IMR-90 (cell line): Measurements from ENCODE around the gene ADD2. TPM values are rescaled to one million over a fixed set of nuclear protein-coding genes. Genes with fewer than 3 reads are reported as not detected.

ENCODE experiments used
- ATAC-seq: fragments of 200-7000 bp; cut with Tn5 transposase; 2 replicates; pipeline ENCODE4 v1.9.1; 2020; ENCODE audit warnings: low read depth, mild to moderate bottlenecking, moderate library complexity
- BruUV-seq: library from RNA; stranded (reverse); fragments of 400-500 nt; replicated peaks from 2 replicates; lab custom pipeline; 2021; lab: Mats Ljungman, UMichigan
- CTCF ChIA-PET: fragments of 300-600 bp; formaldehyde crosslinking; extraction: SDS; loops from one replicate; lab custom pipeline; 2021; ENCODE audit warnings: antibody characterized with exemption; lab: Yijun Ruan, JAX
- POLR2A ChIA-PET: fragments of 300-600 bp; sonication (Branson Sonifier 250); formaldehyde crosslinking; loops from one replicate; lab custom pipeline; 2022; ENCODE audit warnings: antibody characterized with exemption; ENCODE audit not compliant: unreplicated experiment; lab: Charles Lee
- DNase-seq: peaks from one replicate; pipeline ENCODE4 v3.0.0; 2013
- H2AFZ ChIP-seq: replicated peaks from 2 replicates; pipeline ENCODE3; 2013; ENCODE audit warnings: low read length, mild to moderate bottlenecking; ENCODE audit not compliant: poor library complexity
- H2AK5ac ChIP-seq: 2 replicates; pipeline ENCODE4 v1.6.1; 2013; ENCODE audit warnings: low read depth, low read length, inconsistent platforms
- H2AK9ac ChIP-seq: replicated peaks from 2 replicates; pipeline ENCODE3; 2013; ENCODE audit warnings: mild to moderate bottlenecking, low read depth, low read length, moderate library complexity; ENCODE audit not compliant: poor library complexity
- H2BK120ac ChIP-seq: 2 replicates; pipeline ENCODE4 v1.6.1; 2013; ENCODE audit warnings: low read depth, low read length, inconsistent platforms
- H2BK15ac ChIP-seq: 3 replicates; pipeline ENCODE4 v1.6.1; 2013; ENCODE audit warnings: low read depth, low read length, inconsistent platforms
- H2BK20ac ChIP-seq: 2 replicates; pipeline ENCODE4 v1.6.1; 2013; ENCODE audit warnings: low read depth, mild to moderate bottlenecking, inconsistent platforms, low read length, moderate library complexity
- H2BK5ac ChIP-seq: 2 replicates; pipeline ENCODE4 v1.6.1; 2013; ENCODE audit warnings: mild to moderate bottlenecking, low read depth, low read length, inconsistent platforms; ENCODE audit not compliant: poor library complexity, severe bottlenecking
- H3K14ac ChIP-seq: replicated peaks from 2 replicates; pipeline ENCODE4 v1.6.1; 2013; ENCODE audit warnings: low read depth, low read length, inconsistent platforms
- H3K18ac ChIP-seq: 2 replicates; pipeline ENCODE4 v1.6.1; 2013; ENCODE audit warnings: low read depth, low read length, control low read depth
- H3K23ac ChIP-seq: 2 replicates; pipeline ENCODE4 v1.6.1; 2013; ENCODE audit warnings: low read depth, low read length, inconsistent platforms
- H3K27ac ChIP-seq: 2 replicates; pipeline ENCODE4 v1.5.1; 2013; ENCODE audit warnings: mild to moderate bottlenecking, control low read depth, low read length; ENCODE audit not compliant: insufficient read depth
- H3K27me3 ChIP-seq: 2 replicates; pipeline ENCODE4 v1.6.1; 2013; ENCODE audit warnings: low read length; ENCODE audit not compliant: control insufficient read depth, insufficient read depth
- H3K36me3 ChIP-seq: 2 replicates; pipeline ENCODE4 v1.6.1; 2013; ENCODE audit warnings: low read length, mixed read lengths; ENCODE audit not compliant: control insufficient read depth, insufficient read depth
- H3K4ac ChIP-seq: 2 replicates; pipeline ENCODE4 v1.6.1; 2013; ENCODE audit warnings: low read depth, low read length, inconsistent platforms
- H3K4me1 ChIP-seq: 2 replicates; pipeline ENCODE4 v1.6.1; 2013; ENCODE audit warnings: low read length, mixed read lengths; ENCODE audit not compliant: control insufficient read depth, insufficient read depth
- H3K4me2 ChIP-seq: 2 replicates; pipeline ENCODE4 v1.6.1; 2013; ENCODE audit warnings: low read depth, mild to moderate bottlenecking, control low read depth, low read length, moderate library complexity
- H3K4me3 ChIP-seq: 2 replicates; pipeline ENCODE4 v1.5.1; 2013; ENCODE audit warnings: low read depth, mild to moderate bottlenecking, control low read depth, low read length, moderate library complexity; ENCODE audit not compliant: insufficient read depth
- H3K56ac ChIP-seq: 2 replicates; pipeline ENCODE4 v1.6.1; 2013; ENCODE audit warnings: low read length, inconsistent platforms; ENCODE audit not compliant: insufficient read depth; ENCODE audit errors: extremely low read depth
- H3K79me1 ChIP-seq, 2 experiments: 2 replicates each; pipeline ENCODE4 v1.6.1; 2013; ENCODE audit warnings: low read length in 2 of 2, inconsistent platforms in 1 of 2, low read depth in 1 of 2
- H3K9ac ChIP-seq: 2 replicates; pipeline ENCODE4 v1.6.1; 2013; ENCODE audit warnings: low read depth, low read length, control low read depth
- H3K9me1 ChIP-seq: 2 replicates; pipeline ENCODE4 v1.6.1; 2013; ENCODE audit warnings: low read length, inconsistent platforms; ENCODE audit not compliant: insufficient read depth
- H3K9me3 ChIP-seq: 2 replicates; pipeline ENCODE4 v1.6.1; 2013; ENCODE audit warnings: low read length; ENCODE audit not compliant: control insufficient read depth, insufficient read depth
- H4K20me1 ChIP-seq: 2 replicates; pipeline ENCODE4 v1.6.1; 2013; ENCODE audit warnings: low read length, inconsistent platforms; ENCODE audit not compliant: insufficient read depth
- H4K5ac ChIP-seq: 2 replicates; pipeline ENCODE4 v1.6.1; 2013; ENCODE audit warnings: mild to moderate bottlenecking, low read depth, low read length, control low read depth
- H4K8ac ChIP-seq, 2 experiments: 2 replicates each; pipeline ENCODE4 v1.6.1; 2013; ENCODE audit warnings: low read depth in 2 of 2, low read length in 2 of 2, control low read depth in 1 of 2, inconsistent platforms in 1 of 2
- H4K91ac ChIP-seq: 2 replicates; pipeline ENCODE4 v1.6.1; 2013; ENCODE audit warnings: low read depth, low read length, inconsistent platforms; ENCODE audit not compliant: insufficient read depth
- BHLHE40 ChIP-seq: fragments of 150-350 bp; IDR thresholded peaks from 2 replicates; pipeline ENCODE4 v1.6.1; 2016; ENCODE audit warnings: mild to moderate bottlenecking, low read depth, low read length
- CEBPB ChIP-seq: IDR thresholded peaks from 2 replicates; pipeline ENCODE4 v1.6.1; 2012; ENCODE audit warnings: low read depth, low read length, improper control_type of control experiment
- CHD1 ChIP-seq: IDR thresholded peaks from 2 replicates; pipeline ENCODE4 v1.6.1; 2012; ENCODE audit warnings: low read depth, low read length, improper control_type of control experiment
- FOS ChIP-seq: fragments of 150-350 bp; IDR thresholded peaks from 2 replicates; pipeline ENCODE4 v1.6.1; 2016; ENCODE audit warnings: low read depth, low read length
- MAFK ChIP-seq: IDR thresholded peaks from 2 replicates; pipeline ENCODE4 v1.6.1; 2012; ENCODE audit warnings: low read depth, low read length, improper control_type of control experiment
- MAZ ChIP-seq: IDR thresholded peaks from 2 replicates; pipeline ENCODE4 v1.6.1; 2012; ENCODE audit warnings: low read depth, mild to moderate bottlenecking, low read length, improper control_type of control experiment, moderate library complexity, borderline replicate concordance
- MXI1 ChIP-seq: IDR thresholded peaks from 2 replicates; pipeline ENCODE4 v1.6.1; 2012; ENCODE audit warnings: low read depth, mild to moderate bottlenecking, low read length, moderate library complexity, borderline replicate concordance
- NFE2L2 ChIP-seq: fragments of 150-350 bp; IDR thresholded peaks from 2 replicates; pipeline ENCODE4 v1.6.1; 2016; ENCODE audit warnings: low read depth, mild to moderate bottlenecking, low read length
- POLR2A ChIP-seq: IDR thresholded peaks from 2 replicates; pipeline ENCODE4 v1.6.1; 2012; ENCODE audit warnings: mild to moderate bottlenecking, low read depth, low read length
- RAD21 ChIP-seq: IDR thresholded peaks from 2 replicates; pipeline ENCODE4 v1.6.1; 2012; ENCODE audit warnings: low read length, improper control_type of control experiment
- RCOR1 ChIP-seq: IDR thresholded peaks from 2 replicates; pipeline ENCODE4 v1.6.1; 2012; ENCODE audit warnings: mild to moderate bottlenecking, low read length, improper control_type of control experiment; ENCODE audit not compliant: insufficient replicate concordance
- RFX5 ChIP-seq: IDR thresholded peaks from 2 replicates; pipeline ENCODE4 v1.8.0; 2012; ENCODE audit warnings: low read depth, mild to moderate bottlenecking, low read length, moderate library complexity
- SMC3 ChIP-seq: fragments of 150-350 bp; IDR thresholded peaks from 2 replicates; pipeline ENCODE4 v1.6.1; 2016; ENCODE audit warnings: low read depth, mild to moderate bottlenecking, antibody characterized with exemption, low read length, moderate library complexity
- WGBS, 2 experiments: methylation state at CpG; one replicate each; pipeline versions ENCODE4 v1.1.5 to v1.1.7; 2013; ENCODE audit warnings: missing lambda C conversion rate in 2 of 2; ENCODE audit not compliant: insufficient read length in 1 of 2; ENCODE audit errors: extremely low coverage in 2 of 2; 5-methylcytosine and 5-hydroxymethylcytosine counted together
- dilution Hi-C: fragments of 300-500 bp; cut with HindIII; formaldehyde crosslinking; loops from one replicate; pipeline ENCODE4 v1.14.3; 2018; ENCODE audit warnings: low sequenced_read_pairs; ENCODE audit not compliant: unreplicated experiment
- in situ Hi-C: fragments of 300-500 bp; cut with MboI; formaldehyde crosslinking; loops from 3 replicates; pipeline ENCODE4 v1.14.3; 2019; ENCODE audit warnings: low sequenced_read_pairs, inconsistent platforms, mixed read lengths
- intact Hi-C: fragments of 100-400 bp; cut with micrococcal nuclease; formaldehyde crosslinking; loops from 2 replicates; pipeline ENCODE4 v1.10.0; 2022
- polyA plus RNA-seq, 3 experiments: library from polyadenylated mRNA; depleted of rRNA; stranded (reverse); fragments of >200 nt; gene quantifications; 2 replicates each; pipeline ENCODE4 v1.2.3, GENCODE V29; 2012; ENCODE audit warnings: low replicate concordance in 1 of 3
- total RNA-seq: library from RNA; depleted of rRNA; stranded (reverse); fragments of >200 nt; gene quantifications from 2 replicates; pipeline ENCODE4 v1.2.3, GENCODE V29; 2012
- TF ChIP-seq, protein P1 (sequence below): conservative IDR thresholded peaks from 2 replicates; pipeline ENCODE4 v1.5.1; 2012; ENCODE audit warnings: mild to moderate bottlenecking, low read depth, low read length, improper control_type of control experiment
- TF ChIP-seq, protein P2 (sequence below): fragments of 150-350 bp; IDR thresholded peaks from 2 replicates; pipeline ENCODE4 v1.6.1; 2017; ENCODE audit warnings: mild to moderate bottlenecking, antibody characterized with exemption, low read length, low read depth
- TF ChIP-seq, protein P3 (sequence below): fragments of 150-350 bp; IDR thresholded peaks from 2 replicates; pipeline ENCODE4 v1.6.1; 2016; ENCODE audit warnings: low read depth, mild to moderate bottlenecking, low read length, moderate library complexity, borderline replicate concordance

The ADD2 gene
- total and polyA plus RNA-seq, 2 of the 4 experiments (the other 2 are of a cell fraction), result not detected

DNA sequence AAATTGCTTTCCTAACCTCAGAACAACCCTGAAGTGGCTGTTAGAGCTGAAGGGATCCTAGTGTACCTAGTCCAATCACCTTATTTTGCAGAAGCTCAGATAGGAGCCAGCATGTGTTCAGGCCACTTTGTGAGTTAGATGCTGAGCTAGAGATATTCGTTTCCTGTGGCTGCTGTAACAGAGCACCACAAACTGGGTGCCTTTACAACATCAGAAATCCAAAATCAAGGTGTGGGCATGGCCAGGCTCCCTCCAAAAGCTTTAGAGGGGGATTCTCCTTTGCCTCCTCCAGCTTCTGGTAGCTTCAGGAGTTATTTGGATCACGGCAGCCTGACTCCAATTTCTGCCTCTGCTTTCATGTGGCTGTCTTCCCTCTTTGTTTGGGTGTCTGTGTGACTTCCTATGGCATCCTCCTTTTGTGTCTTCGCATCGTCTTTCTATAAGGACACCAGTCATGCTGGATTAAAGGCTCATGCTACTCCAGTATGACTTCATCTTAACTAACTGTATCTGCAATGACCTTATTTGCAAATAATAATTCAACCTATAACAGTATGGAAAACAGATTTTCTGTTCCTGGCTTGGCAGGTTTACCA is 128.1 kb downstream of the ADD2 start:
- Histone ChIP-seq H4K8ac (no peak overlapping the region), H2AFZ (no peak overlapping the region), H3K56ac (no peak overlapping the region), H2BK20ac (no peak overlapping the region), H3K4me2 (no peak overlapping the region), H3K9ac (no peak overlapping the region), H3K79me1 (no peaks in the 10 kb centered on the region), H2AK5ac (no peak overlapping the region), H3K4me3 (no peak overlapping the region), H4K5ac (no peak overlapping the region), H3K9me3 (no peaks in the 10 kb centered on the region), H3K36me3 (no peaks in the 10 kb centered on the region), H4K91ac (no peak overlapping the region), H2BK5ac (no peak overlapping the region), H3K27ac (no peak overlapping the region), H3K27me3 (peaks cover 8% of the 10 kb centered on the region), H3K14ac (no peak overlapping the region), H3K4ac (no peak overlapping the region), H4K20me1 (no peaks in the 10 kb centered on the region), H3K9me1 (no peaks in the 10 kb centered on the region), H3K23ac (no peak overlapping the region), H2AK9ac (no peak overlapping the region), H3K4me1 (no peaks in the 10 kb centered on the region), H2BK120ac (no peak overlapping the region), H3K18ac (no peak overlapping the region), H2BK15ac (no peak overlapping the region)
- ChIA-PET POLR2A (no interaction called here), CTCF (interaction anchor here (0.7 to 1.3 kb wide), 3 partner anchors 8 to 12 kb away, joined by 3 to 4 read pairs (median 3); no protein-coding TSS in a partner anchor)
- TF ChIP-seq SMC3 (no peak), MXI1 (no peak), RCOR1 (no peak), MAFK (no peak), CEBPB (no peak), BHLHE40 (no peak), RAD21 (no peak), NFE2L2 (no peak), CHD1 (no peak), MAZ (no peak), FOS (no peak), RFX5 (no peak), POLR2A (no peak)
- TF ChIP-seq, protein P1, sequence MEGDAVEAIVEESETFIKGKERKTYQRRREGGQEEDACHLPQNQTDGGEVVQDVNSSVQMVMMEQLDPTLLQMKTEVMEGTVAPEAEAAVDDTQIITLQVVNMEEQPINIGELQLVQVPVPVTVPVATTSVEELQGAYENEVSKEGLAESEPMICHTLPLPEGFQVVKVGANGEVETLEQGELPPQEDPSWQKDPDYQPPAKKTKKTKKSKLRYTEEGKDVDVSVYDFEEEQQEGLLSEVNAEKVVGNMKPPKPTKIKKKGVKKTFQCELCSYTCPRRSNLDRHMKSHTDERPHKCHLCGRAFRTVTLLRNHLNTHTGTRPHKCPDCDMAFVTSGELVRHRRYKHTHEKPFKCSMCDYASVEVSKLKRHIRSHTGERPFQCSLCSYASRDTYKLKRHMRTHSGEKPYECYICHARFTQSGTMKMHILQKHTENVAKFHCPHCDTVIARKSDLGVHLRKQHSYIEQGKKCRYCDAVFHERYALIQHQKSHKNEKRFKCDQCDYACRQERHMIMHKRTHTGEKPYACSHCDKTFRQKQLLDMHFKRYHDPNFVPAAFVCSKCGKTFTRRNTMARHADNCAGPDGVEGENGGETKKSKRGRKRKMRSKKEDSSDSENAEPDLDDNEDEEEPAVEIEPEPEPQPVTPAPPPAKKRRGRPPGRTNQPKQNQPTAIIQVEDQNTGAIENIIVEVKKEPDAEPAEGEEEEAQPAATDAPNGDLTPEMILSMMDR, result no peak
- TF ChIP-seq, protein P2, sequence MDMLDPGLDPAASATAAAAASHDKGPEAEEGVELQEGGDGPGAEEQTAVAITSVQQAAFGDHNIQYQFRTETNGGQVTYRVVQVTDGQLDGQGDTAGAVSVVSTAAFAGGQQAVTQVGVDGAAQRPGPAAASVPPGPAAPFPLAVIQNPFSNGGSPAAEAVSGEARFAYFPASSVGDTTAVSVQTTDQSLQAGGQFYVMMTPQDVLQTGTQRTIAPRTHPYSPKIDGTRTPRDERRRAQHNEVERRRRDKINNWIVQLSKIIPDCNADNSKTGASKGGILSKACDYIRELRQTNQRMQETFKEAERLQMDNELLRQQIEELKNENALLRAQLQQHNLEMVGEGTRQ, result no peak
- TF ChIP-seq, protein P3, sequence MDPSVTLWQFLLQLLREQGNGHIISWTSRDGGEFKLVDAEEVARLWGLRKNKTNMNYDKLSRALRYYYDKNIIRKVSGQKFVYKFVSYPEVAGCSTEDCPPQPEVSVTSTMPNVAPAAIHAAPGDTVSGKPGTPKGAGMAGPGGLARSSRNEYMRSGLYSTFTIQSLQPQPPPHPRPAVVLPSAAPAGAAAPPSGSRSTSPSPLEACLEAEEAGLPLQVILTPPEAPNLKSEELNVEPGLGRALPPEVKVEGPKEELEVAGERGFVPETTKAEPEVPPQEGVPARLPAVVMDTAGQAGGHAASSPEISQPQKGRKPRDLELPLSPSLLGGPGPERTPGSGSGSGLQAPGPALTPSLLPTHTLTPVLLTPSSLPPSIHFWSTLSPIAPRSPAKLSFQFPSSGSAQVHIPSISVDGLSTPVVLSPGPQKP, result no peak
- no peak for ATAC-seq
- in situ Hi-C loops (no loop called here), intact Hi-C loops (no loop called here), dilution Hi-C loops (no loop called here)
- 80% methylated on average over 2 of the region's 4 CpGs; no CpG with 5 or more reads in 1 of the 2 experiments for WGBS, 2 experiments
- no peak for DNase-seq
- no TSS peak for BruUV-seq
